Measurements from ENCODE around the gene ZNF830.

DNA sequence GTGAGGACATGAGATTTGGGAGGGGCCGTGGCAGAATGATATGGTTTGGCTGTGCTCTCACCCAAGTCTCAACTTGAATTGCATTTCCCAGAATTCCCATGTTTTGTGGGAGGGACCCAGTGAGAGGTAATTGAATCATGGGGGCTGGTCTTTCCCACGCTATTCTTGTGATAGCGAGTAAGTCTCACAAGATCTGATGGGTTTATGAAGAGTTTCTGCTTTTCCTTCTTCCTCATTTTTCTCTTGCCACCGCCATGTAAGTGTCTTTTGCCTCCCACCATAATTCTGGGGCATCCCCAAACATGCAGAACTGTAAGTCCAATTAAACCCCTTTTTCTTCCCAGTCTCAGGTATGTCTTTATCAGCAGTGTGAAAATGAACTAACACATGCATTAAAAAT, 40.7 kb upstream of the ZNF830 start:
- TF ChIP-seq CTCF (IDR thresholded peaks at IDR 0.05) (no peak), POLR2A (IDR thresholded peaks at IDR 0.05) (no peak), EP300 (IDR thresholded peaks at IDR 0.05) (no peak)

Data from tibial nerve (tissue), 4 donors.